GM13976 (cell line): ENCODE results near the gene RGS5.

ENCODE experiments used
- DNase-seq: peaks from one replicate; pipeline ENCODE4 v3.0.0; 2012; ENCODE audit warnings: low spot score
- in situ Hi-C: fragments of 300-500 bp; cut with MboI; formaldehyde crosslinking; loops from one replicate; pipeline ENCODE4 v1.12.0; 2022; ENCODE audit warnings: low sequenced_read_pairs, mixed read lengths, inconsistent platforms; ENCODE audit not compliant: unreplicated experiment
- TF ChIP-seq, protein P1 (sequence below): IDR thresholded peaks from 2 replicates; pipeline ENCODE4 v1.5.1; 2012; ENCODE audit warnings: borderline replicate concordance, mild to moderate bottlenecking; ENCODE audit not compliant: insufficient read depth; ENCODE audit errors: extremely low read depth, missing control alignments, control extremely low read depth

Gene RGS5

DNA sequence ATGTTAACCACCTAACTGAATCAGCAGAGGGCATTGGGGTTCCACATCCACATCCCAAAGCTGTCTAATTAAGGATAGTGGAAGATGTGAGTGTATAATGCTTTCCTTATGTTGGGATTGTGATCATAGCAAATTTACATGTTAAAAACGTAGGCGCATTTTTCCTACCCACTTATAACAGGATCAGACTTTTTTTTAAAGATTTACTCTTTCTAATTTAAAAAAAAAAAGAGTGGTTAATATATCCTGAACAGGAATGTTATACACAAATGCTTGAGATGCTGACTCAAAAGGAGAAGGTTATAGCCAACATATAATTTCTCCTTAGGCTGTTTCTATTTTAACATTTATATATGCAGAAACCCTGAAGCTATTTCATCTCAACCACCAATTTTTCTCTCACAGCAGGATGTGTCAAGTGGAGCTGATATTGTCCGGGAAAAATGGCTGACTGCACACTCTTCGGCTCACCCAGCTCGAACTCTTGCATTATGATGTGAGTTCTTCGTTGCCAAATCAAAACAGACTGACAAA lies 40.3 kb downstream of the RGS5 start:
- no peak for DNase-seq
- in situ Hi-C loops: no loop called here

DNA sequence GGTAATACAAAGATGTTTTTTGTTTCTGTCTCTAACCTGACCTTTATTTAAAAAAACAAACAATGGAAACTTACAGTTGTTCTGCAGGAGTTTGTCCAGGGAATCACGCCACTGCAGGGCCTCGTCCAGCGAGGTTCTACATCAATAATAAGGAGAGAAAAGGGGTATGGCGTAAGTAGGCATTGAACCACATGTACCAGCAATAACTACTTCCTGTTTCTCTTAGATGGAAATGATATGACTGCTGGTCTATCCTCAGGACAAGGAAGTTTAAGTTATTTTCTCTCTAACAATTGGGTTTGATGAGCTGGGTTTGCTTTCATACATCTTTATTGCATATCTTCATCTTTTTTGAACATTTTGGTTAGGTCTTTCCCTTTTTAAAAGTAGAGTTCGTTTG lies 40.9 kb downstream of the RGS5 start:
- in situ Hi-C loops: no loop called here
- DNase-seq: no peak
- TF ChIP-seq, protein P1, sequence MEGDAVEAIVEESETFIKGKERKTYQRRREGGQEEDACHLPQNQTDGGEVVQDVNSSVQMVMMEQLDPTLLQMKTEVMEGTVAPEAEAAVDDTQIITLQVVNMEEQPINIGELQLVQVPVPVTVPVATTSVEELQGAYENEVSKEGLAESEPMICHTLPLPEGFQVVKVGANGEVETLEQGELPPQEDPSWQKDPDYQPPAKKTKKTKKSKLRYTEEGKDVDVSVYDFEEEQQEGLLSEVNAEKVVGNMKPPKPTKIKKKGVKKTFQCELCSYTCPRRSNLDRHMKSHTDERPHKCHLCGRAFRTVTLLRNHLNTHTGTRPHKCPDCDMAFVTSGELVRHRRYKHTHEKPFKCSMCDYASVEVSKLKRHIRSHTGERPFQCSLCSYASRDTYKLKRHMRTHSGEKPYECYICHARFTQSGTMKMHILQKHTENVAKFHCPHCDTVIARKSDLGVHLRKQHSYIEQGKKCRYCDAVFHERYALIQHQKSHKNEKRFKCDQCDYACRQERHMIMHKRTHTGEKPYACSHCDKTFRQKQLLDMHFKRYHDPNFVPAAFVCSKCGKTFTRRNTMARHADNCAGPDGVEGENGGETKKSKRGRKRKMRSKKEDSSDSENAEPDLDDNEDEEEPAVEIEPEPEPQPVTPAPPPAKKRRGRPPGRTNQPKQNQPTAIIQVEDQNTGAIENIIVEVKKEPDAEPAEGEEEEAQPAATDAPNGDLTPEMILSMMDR: no peak

More for the DNA sequence above, 40.3 kb downstream of the RGS5 start:
- TF ChIP-seq, protein P1: no peak

DNA sequence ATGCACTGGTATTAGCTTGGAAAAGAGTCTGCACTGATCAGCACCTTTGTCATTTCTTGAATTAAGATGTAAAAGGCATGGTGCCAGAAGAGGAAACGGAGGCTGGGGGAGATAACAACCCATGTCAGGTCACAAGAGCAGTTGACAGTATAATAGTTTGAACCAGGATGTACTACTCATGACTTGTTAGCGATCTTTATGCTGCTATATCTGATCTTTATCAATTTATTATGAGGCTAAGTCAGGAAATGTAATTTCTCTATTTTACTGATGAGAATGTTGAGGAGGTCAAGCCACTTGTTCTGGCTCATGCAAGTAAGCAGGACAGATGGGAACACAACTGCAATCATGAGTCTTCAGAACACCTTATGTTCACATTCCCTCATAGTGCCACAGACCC lies 41.4 kb downstream of the RGS5 start:
- TF ChIP-seq, protein P1: no peak
- DNase-seq: no peak
- in situ Hi-C loops: no loop called here

DNA sequence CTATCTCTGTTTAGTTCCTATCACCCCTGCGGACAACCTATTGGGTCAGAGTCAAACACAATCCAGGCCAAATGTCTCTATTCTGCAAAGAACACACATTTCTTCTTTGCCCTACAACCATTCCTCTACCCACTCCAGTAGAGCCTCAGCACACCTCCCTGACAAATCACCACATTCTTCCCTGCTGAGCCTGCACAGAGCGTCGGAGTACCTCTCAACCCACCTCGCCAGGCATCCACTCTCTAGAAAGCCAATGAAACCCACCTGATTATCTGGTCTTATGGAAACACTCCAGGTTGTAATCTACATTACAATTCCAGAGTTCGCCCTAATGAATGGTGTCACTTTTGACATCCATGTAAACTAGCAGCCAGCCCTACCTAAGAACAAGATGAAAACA lies 47.1 kb downstream of the RGS5 start:
- in situ Hi-C loops: no loop called here
- DNase-seq: no peak
- TF ChIP-seq, protein P1: no peak

DNA sequence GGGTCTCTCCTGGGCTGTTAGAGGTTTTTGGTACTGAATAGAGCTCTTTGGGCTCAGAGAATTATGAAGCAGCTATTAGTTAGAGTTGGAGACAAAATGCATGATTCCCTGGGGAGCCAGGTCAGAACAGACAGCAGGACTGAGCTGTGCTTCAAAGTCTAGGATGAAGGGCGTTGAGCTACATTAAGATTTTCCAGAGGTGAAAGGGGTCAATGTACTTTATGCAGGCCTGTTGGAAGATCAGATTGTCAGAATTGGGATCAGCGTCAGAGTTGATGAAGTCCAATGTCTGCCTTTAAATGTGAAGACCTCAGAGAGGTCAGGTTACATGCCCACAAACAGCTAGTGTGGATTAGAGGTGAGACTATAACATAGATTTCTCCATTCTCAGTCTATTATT lies 53.8 kb downstream of the RGS5 start:
- in situ Hi-C loops: no loop called here
- DNase-seq: no peak
- TF ChIP-seq, protein P1: no peak

DNA sequence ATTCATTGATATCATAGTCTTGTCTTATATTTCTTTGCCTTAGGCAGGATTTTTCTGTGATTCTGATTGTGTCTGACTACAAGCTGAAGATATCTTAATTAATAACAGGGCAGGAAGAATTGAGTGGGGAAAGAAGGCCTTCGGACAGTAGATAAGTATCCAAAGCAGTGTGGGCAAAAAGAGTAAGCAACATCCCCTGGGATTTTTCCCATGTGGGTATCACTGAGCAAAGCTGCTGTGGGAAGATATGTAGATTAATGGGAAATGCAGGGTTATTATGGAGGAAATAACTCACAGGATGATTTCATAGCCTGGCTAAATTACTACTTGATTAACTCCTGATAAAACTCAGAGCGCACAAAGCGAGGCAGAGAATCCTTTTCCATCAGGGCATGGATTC lies 55.7 kb downstream of the RGS5 start:
- TF ChIP-seq, protein P1: no peak
- DNase-seq: no peak
- in situ Hi-C loops: no loop called here

DNA sequence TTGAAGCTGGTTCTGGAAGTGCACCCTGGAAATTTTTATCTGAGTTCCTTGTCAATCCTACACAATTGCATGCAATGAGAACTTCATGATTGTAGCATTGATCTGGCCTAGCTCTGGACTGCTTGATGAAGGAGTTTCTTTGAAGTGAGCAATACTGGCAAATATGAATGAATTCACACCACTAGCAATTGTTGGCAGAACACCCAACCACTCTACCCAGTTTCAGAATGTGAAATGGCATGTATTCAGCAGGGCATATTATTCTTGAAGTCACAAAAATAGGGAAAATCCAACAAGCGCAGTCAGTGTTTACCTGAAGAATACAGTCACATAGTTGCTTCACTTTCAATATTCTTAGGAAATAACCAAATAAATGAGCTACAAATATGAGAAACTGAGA lies 57.3 kb downstream of the RGS5 start:
- TF ChIP-seq, protein P1: no peak
- no peak for DNase-seq
- in situ Hi-C loops: no loop called here
